NCI-H748 treated with DMSO at 0.1 percent for 48 hours (cell line): ENCODE measurements around the gene ACAP2.
"Not testable (repeated sequence)": the region's sequence is repeated elsewhere in the genome, so short reads cannot be mapped to it uniquely, and the experiment has no call there.

ENCODE experiments used
- DNase-seq: peaks from one replicate; lab custom pipeline; 2025; lab: John Stamatoyannopoulos, UW

Gene ACAP2

GRCh38 chr3:195245531-195245951 is 197.3 kb downstream of the ACAP2 start:
- DNase-seq: no peak

GRCh38 chr3:195241592-195242355 is 201.0 kb downstream of the ACAP2 start:
- DNase-seq: no peak

- no peak for DNase-seq
Observed at GRCh38 chr3:195240939-195241338, 201.9 kb downstream of the ACAP2 start.

GRCh38 chr3:195240171-195240701 is 202.6 kb downstream of the ACAP2 start:
- no peak for DNase-seq

GRCh38 chr3:195239121-195239520 is 203.7 kb downstream of the ACAP2 start:
- DNase-seq: no peak

GRCh38 chr3:195238586-195239118 is 204.2 kb downstream of the ACAP2 start:
- no peak for DNase-seq

- no peak for DNase-seq
Observed at GRCh38 chr3:195238081-195238571, 204.7 kb downstream of the ACAP2 start.

- DNase-seq: no peak
Observed at GRCh38 chr3:195236801-195237570, 205.8 kb downstream of the ACAP2 start.

- DNase-seq: no peak
Observed at GRCh38 chr3:195236076-195236798, 206.6 kb downstream of the ACAP2 start.

- DNase-seq: no peak
Observed at GRCh38 chr3:195230244-195230643, 212.6 kb downstream of the ACAP2 start.

GRCh38 chr3:195228886-195229285 is 213.9 kb downstream of the ACAP2 start:
- not testable (repeated sequence) for DNase-seq

- no peak for DNase-seq
Observed at GRCh38 chr3:195227871-195228270, 214.9 kb downstream of the ACAP2 start.

GRCh38 chr3:195226900-195227447 is 215.8 kb downstream of the ACAP2 start:
- DNase-seq: no peak

GRCh38 chr3:195226445-195226844 is 216.4 kb downstream of the ACAP2 start:
- DNase-seq: no peak

- no peak for DNase-seq
Observed at GRCh38 chr3:195224980-195225580, 217.7 kb downstream of the ACAP2 start.
